ENCODE measurements around the gene ZNF362.

DNA sequence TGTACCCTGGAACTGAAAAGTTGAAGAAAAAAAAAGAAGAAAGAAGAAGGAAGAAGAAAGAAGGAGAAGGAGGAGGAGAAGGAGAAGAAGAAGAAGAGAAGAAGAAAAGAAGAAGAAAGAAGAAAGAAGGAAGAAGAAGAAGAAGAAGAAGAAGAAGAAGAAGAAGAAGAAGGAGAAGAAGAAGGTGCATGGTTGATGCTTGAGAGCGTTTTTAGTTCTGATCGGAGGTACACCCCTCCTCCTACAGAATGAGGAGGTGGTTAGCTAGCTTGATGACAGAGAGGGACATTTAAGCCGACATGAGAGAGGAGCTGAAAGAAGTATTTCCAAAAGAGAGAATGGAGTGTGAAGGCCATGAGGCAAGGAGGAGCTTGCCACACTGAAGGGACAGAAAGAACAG is 5.6 kb upstream of the ZNF362 start:
- TF ChIP-seq, protein P1, sequence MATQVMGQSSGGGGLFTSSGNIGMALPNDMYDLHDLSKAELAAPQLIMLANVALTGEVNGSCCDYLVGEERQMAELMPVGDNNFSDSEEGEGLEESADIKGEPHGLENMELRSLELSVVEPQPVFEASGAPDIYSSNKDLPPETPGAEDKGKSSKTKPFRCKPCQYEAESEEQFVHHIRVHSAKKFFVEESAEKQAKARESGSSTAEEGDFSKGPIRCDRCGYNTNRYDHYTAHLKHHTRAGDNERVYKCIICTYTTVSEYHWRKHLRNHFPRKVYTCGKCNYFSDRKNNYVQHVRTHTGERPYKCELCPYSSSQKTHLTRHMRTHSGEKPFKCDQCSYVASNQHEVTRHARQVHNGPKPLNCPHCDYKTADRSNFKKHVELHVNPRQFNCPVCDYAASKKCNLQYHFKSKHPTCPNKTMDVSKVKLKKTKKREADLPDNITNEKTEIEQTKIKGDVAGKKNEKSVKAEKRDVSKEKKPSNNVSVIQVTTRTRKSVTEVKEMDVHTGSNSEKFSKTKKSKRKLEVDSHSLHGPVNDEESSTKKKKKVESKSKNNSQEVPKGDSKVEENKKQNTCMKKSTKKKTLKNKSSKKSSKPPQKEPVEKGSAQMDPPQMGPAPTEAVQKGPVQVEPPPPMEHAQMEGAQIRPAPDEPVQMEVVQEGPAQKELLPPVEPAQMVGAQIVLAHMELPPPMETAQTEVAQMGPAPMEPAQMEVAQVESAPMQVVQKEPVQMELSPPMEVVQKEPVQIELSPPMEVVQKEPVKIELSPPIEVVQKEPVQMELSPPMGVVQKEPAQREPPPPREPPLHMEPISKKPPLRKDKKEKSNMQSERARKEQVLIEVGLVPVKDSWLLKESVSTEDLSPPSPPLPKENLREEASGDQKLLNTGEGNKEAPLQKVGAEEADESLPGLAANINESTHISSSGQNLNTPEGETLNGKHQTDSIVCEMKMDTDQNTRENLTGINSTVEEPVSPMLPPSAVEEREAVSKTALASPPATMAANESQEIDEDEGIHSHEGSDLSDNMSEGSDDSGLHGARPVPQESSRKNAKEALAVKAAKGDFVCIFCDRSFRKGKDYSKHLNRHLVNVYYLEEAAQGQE (IDR thresholded peaks at IDR 0.05; ENCODE audit: unreplicated experiment), result no peak
- TF ChIP-seq CREB1 (CRISPR knock-in tag; IDR thresholded peaks at IDR 0.05; ENCODE audit: low read depth) (no peak), EZH2 (IDR thresholded peaks at IDR 0.05; ENCODE audit: low read depth, unreplicated experiment) (no peak), EZH2phosphoT487 (IDR thresholded peaks at IDR 0.05; ENCODE audit: unreplicated experiment) (no peak), ZNF331 (CRISPR knock-in tag; IDR thresholded peaks at IDR 0.05; ENCODE audit: low read depth) (no peak), ZNF114 (CRISPR knock-in tag; IDR thresholded peaks at IDR 0.05) (no peak), POLR2AphosphoS5 (IDR thresholded peaks at IDR 0.05; ENCODE audit: low read depth) (no peak), JUNB (IDR thresholded peaks at IDR 0.05; ENCODE audit: unreplicated experiment) (no peak), STAT1 (IDR thresholded peaks at IDR 0.05; ENCODE audit: unreplicated experiment) (no peak)
- TF ChIP-seq, protein P2, sequence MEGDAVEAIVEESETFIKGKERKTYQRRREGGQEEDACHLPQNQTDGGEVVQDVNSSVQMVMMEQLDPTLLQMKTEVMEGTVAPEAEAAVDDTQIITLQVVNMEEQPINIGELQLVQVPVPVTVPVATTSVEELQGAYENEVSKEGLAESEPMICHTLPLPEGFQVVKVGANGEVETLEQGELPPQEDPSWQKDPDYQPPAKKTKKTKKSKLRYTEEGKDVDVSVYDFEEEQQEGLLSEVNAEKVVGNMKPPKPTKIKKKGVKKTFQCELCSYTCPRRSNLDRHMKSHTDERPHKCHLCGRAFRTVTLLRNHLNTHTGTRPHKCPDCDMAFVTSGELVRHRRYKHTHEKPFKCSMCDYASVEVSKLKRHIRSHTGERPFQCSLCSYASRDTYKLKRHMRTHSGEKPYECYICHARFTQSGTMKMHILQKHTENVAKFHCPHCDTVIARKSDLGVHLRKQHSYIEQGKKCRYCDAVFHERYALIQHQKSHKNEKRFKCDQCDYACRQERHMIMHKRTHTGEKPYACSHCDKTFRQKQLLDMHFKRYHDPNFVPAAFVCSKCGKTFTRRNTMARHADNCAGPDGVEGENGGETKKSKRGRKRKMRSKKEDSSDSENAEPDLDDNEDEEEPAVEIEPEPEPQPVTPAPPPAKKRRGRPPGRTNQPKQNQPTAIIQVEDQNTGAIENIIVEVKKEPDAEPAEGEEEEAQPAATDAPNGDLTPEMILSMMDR (conservative IDR thresholded peaks at IDR 0.05; ENCODE audit: low read depth in 2 of 2), result no peak
